DND-41 (cell line): ENCODE results near the gene GPC3.

Experiments used
- EZH2 ChIP-seq: IDR thresholded peaks from 3 replicates; pipeline ENCODE4 v1.6.1; 2012; ENCODE audit warnings: borderline replicate concordance, low read depth, mild to moderate bottlenecking, moderate library complexity, low read length, inconsistent platforms; ENCODE audit not compliant: severe bottlenecking
- TF ChIP-seq, protein P1 (sequence below): IDR thresholded peaks from 2 replicates; pipeline ENCODE4 v1.5.1; 2012; ENCODE audit warnings: borderline replicate concordance, low read length, moderate library complexity, mild to moderate bottlenecking; ENCODE audit not compliant: poor library complexity, severe bottlenecking; ENCODE audit errors: extremely low read depth

GRCh38 chrX:133953078-133953477 is 32.3 kb downstream of the GPC3 start:
- TF ChIP-seq, protein P1, sequence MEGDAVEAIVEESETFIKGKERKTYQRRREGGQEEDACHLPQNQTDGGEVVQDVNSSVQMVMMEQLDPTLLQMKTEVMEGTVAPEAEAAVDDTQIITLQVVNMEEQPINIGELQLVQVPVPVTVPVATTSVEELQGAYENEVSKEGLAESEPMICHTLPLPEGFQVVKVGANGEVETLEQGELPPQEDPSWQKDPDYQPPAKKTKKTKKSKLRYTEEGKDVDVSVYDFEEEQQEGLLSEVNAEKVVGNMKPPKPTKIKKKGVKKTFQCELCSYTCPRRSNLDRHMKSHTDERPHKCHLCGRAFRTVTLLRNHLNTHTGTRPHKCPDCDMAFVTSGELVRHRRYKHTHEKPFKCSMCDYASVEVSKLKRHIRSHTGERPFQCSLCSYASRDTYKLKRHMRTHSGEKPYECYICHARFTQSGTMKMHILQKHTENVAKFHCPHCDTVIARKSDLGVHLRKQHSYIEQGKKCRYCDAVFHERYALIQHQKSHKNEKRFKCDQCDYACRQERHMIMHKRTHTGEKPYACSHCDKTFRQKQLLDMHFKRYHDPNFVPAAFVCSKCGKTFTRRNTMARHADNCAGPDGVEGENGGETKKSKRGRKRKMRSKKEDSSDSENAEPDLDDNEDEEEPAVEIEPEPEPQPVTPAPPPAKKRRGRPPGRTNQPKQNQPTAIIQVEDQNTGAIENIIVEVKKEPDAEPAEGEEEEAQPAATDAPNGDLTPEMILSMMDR = no peak
- no peak for TF ChIP-seq EZH2
